GM19043 (cell line): ENCODE results near the gene PSKH1.

ENCODE experiments used
- ATAC-seq: cut with Tn5 transposase; IDR thresholded peaks from one replicate; pipeline ENCODE4 v1.9.1; 2021; ENCODE audit warnings: low read depth; ENCODE audit not compliant: unreplicated experiment

Gene PSKH1

GRCh38 chr16:67864594-67864993 lies 28.5 kb upstream of the PSKH1 start:
- ATAC-seq = no peak

- no peak for ATAC-seq
These were observed 27.7 kb upstream of the PSKH1 start for GRCh38 chr16:67865318-67865717.

GRCh38 chr16:67868290-67868689 lies 24.8 kb upstream of the PSKH1 start:
- no peak for ATAC-seq

DNA sequence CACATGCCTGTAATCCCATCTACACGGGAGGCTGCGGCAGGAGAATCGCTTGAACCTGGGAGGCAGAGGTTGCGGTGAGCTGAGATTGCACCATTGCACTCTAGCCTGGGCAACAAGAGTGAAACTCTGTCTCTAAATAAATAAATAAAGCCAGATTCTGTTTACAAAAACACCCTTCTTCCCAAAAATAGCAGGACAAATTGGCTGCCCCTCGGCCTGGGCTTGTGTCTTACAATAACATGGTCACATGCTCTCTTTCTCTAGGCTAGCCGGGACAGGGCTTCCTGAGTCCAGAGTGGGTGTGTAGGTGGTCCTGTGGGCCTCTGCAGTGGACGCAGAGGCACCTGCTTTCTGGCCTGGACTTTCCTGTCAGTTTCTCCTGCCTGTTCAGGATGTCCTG lies 23.4 kb upstream of the PSKH1 start:
- ATAC-seq = no peak

- no peak for ATAC-seq
These were observed 21.8 kb upstream of the PSKH1 start for GRCh38 chr16:67871256-67871655.

DNA sequence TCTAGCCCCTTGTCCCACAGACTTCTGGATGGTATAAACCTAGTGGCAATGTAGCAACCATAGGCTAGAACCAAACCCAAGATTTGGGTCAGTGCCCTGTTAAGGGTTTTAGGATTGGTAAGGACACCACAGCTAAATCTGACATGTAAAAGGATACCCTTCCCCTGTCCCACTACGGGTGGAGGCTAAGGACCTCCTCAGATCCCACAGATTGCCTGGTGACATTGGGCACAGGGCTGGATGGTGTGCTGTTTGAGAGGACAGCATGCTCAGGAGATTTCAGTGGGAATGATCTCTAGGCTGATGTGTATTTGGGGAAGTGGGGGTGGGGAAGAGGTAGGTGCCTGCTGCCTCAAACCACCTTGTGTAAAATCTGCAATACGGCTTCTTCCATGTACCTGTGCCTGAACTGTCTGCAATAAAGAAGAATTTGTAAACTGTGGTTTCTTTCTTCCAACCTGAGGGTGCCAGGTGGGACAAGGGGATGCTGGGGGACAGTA lies 20.9 kb upstream of the PSKH1 start:
- ATAC-seq = no peak

GRCh38 chr16:67872631-67873434 lies 20.2 kb upstream of the PSKH1 start, which contains the start of gene EDC4:
EDC4 (plus strand) TSS chr16:67873052; CDS start chr16:67873262, 210 bp downstream.
- ATAC-seq = peak; percentile 79

- ATAC-seq = no peak
These were observed 19.4 kb upstream of the PSKH1 start for GRCh38 chr16:67873435-67874370.

DNA sequence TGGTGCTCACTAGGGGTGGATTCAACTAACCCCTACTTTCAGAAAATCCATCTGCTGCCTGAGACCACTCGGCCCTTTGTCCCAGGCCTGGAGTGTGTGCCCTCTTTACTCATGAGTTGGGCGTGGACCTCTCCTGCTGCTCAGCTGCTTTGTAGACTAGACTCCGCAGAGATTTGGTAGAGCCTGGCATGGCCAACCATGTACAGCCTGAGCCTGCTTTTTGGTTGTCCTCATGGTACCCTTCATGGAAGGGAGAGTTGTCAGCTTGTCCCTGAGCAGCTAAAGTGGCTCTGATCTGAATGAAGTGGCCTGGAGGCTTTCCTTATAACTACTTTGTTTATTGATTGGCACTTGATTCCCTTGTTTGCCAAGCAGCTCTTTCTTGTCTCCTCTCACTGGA lies 18.7 kb upstream of the PSKH1 start:
- no peak for ATAC-seq

DNA sequence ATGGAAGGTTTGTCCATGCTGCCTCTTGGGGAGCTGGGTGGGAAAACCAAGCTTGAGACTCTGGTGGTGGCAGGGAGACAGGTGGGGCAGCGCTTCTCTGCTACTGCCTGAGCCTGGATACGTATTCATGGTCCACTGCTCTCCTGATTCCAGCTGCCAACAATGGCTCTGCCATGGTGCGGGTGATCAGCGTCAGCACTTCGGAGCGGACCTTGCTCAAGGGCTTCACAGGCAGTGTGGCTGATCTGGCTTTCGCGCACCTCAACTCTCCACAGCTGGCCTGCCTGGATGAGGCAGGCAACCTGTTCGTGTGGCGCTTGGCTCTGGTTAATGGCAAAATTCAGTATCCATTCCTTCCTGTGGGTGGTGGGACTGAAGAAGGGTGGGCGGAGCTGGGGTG lies 16.0 kb upstream of the PSKH1 start:
- ATAC-seq = no peak

DNA sequence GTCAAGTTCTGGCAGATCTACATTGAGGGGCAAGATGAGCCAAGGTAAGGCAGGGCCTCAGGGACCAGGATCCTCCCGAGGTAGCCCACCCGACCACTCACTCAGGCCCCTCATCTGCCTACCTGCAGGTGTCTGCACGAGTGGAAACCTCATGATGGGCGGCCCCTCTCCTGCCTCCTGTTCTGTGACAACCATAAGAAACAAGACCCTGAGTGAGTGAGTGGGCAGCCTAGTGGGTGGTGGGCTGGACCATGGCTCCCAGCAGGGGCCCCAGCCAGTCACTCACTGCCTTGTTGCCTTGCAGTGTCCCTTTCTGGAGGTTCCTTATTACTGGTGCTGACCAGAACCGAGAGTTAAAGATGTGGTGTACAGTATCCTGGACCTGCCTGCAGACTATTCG lies 14.8 kb upstream of the PSKH1 start:
- no peak for ATAC-seq

DNA sequence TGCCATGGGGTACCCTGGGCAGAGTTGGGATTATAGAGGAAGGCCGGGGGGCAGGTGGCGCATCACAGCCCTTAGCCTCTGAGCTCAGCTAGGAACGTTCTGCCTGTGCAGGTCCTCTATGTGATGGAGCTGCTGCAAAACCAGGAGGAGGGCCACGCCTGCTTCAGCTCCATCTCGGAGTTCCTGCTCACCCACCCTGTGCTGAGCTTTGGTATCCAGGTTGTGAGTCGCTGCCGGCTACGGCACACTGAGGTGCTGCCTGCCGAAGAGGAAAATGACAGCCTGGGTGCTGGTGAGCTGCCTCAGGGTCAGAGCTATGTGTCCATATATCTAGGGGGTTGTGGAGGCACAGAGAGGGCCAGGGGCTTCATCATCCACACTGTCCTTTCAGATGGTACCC lies 14.2 kb upstream of the PSKH1 start:
- ATAC-seq = no peak

GRCh38 chr16:67879462-67879861 lies 13.6 kb upstream of the PSKH1 start:
- no peak for ATAC-seq

GRCh38 chr16:67879936-67880335 lies 13.1 kb upstream of the PSKH1 start:
- no peak for ATAC-seq

DNA sequence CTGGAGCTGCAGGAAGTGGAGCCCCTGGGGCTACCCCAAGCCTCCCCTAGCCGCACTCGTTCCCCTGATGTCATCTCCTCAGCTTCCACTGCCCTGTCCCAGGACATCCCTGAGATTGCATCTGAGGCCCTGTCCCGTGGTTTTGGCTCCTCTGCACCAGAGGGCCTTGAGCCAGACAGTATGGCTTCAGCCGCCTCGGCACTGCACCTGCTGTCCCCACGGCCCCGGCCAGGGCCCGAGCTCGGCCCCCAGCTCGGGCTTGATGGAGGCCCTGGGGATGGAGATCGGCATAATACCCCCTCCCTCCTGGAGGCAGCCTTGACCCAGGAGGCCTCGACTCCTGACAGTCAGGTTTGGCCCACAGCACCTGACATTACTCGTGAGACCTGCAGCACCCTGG lies 12.5 kb upstream of the PSKH1 start:
- ATAC-seq = no peak

- no peak for ATAC-seq
These were observed 11.4 kb upstream of the PSKH1 start for GRCh38 chr16:67881621-67882161.

DNA sequence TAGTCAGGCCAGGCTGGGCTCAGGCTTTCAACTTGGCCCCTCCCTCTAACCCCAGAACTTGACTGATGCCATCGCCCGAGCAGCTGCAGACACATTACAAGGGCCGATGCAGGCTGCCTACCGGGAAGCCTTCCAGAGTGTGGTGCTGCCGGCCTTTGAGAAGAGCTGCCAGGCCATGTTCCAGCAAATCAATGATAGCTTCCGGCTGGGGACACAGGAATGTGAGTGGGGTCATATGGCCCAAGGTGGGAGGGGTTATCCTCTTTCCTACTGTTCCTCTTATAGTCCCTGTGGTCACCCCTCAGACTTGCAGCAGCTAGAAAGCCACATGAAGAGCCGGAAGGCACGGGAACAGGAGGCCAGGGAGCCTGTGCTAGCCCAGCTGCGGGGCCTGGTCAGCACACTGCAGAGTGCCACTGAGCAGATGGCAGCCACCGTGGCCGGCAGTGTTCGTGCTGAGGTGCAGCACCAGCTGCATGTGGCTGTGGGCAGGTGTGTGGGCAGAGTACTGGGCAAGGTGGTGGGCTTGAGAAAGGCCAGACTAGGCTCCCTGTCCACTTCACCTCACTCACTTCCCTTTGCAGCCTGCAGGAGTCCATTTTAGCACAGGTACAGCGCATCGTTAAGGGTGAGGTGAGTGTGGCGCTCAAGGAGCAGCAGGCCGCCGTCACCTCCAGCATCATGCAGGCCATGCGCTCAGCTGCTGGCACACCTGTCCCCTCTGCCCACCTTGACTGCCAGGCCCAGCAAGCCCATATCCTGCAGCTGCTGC lies 10.5 kb upstream of the PSKH1 start:
- ATAC-seq = no peak

DNA sequence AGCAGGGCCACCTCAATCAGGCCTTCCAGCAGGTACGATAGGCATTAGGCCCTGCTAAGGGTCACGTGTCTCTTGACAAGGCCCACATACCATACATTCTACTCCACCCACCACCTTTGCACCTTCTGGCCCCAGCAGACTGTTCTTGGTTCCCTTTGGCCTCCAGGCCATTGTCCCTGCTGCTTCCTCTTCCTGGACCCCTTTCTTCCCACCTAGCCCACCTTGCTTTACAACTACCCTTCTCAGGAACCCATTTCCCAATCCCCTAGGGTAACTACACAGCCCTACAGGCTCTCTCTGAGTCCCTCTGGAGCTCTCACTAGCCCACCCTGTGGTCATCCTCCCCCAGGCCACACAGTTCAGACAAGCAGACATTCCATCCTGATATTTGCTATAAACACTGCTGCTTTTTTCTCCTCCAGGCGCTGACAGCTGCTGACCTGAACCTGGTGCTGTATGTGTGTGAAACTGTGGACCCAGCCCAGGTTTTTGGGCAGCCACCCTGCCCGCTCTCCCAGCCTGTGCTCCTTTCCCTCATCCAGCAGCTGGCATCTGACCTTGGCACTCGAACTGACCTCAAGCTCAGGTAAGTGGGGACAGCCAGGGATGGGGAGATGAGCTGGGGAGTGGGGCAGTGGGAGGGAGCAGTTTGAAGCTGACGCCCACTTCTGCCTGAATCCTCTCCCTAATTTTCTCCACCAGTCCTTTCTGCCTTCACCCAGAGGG lies 9.7 kb upstream of the PSKH1 start:
- ATAC-seq = no peak

DNA sequence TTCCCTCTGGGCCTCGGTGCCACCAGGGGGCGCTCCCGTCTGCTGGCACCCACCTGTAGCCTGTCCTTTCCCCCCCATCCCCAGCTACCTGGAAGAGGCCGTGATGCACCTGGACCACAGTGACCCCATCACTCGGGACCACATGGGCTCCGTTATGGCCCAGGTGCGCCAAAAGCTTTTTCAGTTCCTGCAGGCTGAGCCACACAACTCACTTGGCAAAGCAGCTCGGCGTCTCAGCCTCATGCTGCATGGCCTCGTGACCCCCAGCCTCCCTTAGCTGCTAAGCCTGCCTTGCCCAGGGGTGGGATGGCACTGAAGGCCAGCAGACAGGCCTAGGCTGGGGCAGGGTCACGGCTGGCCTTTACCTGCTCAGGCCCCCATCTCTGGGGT lies 9.2 kb upstream of the PSKH1 start:
- ATAC-seq = no peak

DNA sequence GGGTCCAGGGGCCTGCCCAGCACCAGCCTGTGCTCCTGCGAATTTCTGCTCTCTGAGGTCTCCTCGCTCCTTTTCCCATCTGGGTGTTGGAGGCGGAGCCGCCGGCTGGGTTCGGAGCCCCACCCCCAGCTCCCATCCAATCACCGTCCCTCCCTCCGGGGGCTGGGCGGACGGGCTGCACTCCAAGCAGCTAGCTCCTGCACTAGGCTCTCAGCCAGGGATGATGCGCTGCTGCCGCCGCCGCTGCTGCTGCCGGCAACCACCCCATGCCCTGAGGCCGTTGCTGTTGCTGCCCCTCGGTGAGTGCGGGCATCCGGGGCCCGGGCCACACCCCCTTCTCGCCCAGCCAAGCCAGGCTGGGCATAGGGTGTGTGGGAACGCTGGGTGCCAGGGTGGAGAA lies 8.4 kb upstream of the PSKH1 start, which contains the start of gene NRN1L:
Gene NRN1L, plus strand, starts transcription at position 202 of the 400 bp plus-strand sequence. Its CDS starts 19 bp downstream, at position 221.
- ATAC-seq = no peak
